Esophagus squamous epithelium (tissue), 4 donors: Measurements from ENCODE around the gene PRPF38A.

Experiments used
- CTCF ChIP-seq, 6 experiments: fragments of 450-650 bp in 4 of 6; fragments of 200-600 bp in 2 of 6; sonication (generic) in 2 of 6; IDR thresholded peaks; one replicate each; pipeline ENCODE4 v1.5.1; 2016 to 2019; ENCODE audit warnings: antibody characterized with exemption in 6 of 6, mild to moderate bottlenecking in 4 of 6, moderate library complexity in 4 of 6
- POLR2A ChIP-seq, 4 donors: fragments of 450-650 bp; IDR thresholded peaks; one replicate each; pipeline ENCODE4 v1.6.1; 2017; ENCODE audit warnings: antibody characterized with exemption in 4 of 4, mild to moderate bottlenecking in 4 of 4, moderate library complexity in 3 of 4

GRCh38 chr1:52435211-52435610 is 30.8 kb downstream of the PRPF38A start:
- no peak for TF ChIP-seq CTCF (IDR thresholded peaks at IDR 0.05)
- TF ChIP-seq POLR2A (IDR thresholded peaks at IDR 0.05): no peak
